HAP-1 (cell line): ENCODE data around the gene PCGF2.
A peak's percentile ranks its signal among the peaks of the same experiment; 100 is the strongest.

Source experiments
- DNase-seq, 2 experiments: peaks; one replicate each; pipeline ENCODE4 v3.0.0-alpha.2; 2016 to 2020; ENCODE audit warnings: low spot score in 2 of 2
- H3K27me3 ChIP-seq: fragments of 250-450 bp; sonication (Bioruptor Pico); 2 replicates; pipeline ENCODE4 v1.5.1; 2020; ENCODE audit warnings: low read depth, mild to moderate bottlenecking, moderate library complexity
- H3K36me3 ChIP-seq: fragments of 250-450 bp; sonication (Bioruptor Pico); replicated peaks from 2 replicates; pipeline ENCODE4 v1.5.1; 2020; ENCODE audit warnings: mild to moderate bottlenecking
- H3K4me1 ChIP-seq: fragments of 250-450 bp; sonication (Bioruptor Pico); 2 replicates; pipeline ENCODE4 v1.5.1; 2020; ENCODE audit warnings: mild to moderate bottlenecking
- H3K4me3 ChIP-seq: fragments of 250-450 bp; sonication (Bioruptor Pico); 2 replicates; pipeline ENCODE4 v1.5.1; 2020; ENCODE audit warnings: mild to moderate bottlenecking, moderate library complexity
- H3K9me3 ChIP-seq: fragments of 250-450 bp; sonication (Bioruptor Pico); 2 replicates; pipeline ENCODE4 v1.5.1; 2020; ENCODE audit warnings: mild to moderate bottlenecking, moderate library complexity
- in situ Hi-C: fragments of 300-500 bp; cut with MboI; formaldehyde crosslinking; loops from 3 replicates; pipeline ENCODE4 v1.14.3; 2020; ENCODE audit warnings: low sequenced_read_pairs, inconsistent platforms, mixed read lengths

PCGF2 gene

DNA sequence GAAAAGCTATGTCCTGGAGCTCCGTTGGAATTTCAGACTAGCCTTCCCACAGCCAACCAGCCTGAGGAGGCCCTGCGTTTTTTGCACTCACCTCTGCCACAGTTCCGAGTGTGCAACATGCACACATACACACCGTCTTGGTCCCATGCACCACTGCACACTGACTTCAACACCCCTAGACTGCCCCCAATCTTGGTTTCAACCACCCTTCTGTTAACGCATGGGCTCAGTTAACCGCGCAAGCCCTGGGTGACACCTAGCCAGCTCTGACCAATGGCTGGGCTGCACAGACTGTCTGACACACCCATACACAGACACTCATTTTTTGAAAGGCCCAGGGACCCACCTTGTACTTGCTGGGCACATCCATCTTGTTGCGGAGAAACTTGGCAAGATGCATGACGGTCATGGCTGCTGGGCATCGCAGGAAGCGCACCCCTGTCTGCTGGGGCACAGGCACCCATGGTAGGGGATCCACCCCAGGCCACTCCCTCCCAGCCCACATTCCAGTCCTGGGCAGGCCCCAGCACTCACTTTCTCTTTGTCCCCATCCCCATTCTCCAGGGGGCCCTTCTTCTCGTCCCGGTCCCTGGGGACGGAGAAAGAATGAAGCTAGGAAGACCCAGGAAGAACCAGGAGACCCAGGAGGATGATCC, 10.0 kb downstream of the PCGF2 start:
- Histone ChIP-seq H3K27me3 (no peaks in the 10 kb centered on the region), H3K4me1 (no peaks in the 10 kb centered on the region), H3K4me3 (no peak overlapping the region), H3K9me3 (no peaks in the 10 kb centered on the region), H3K36me3 (peaks cover 64% of the 10 kb centered on the region)
- DNase-seq = no peak
- in situ Hi-C loops = no loop called here

DNA sequence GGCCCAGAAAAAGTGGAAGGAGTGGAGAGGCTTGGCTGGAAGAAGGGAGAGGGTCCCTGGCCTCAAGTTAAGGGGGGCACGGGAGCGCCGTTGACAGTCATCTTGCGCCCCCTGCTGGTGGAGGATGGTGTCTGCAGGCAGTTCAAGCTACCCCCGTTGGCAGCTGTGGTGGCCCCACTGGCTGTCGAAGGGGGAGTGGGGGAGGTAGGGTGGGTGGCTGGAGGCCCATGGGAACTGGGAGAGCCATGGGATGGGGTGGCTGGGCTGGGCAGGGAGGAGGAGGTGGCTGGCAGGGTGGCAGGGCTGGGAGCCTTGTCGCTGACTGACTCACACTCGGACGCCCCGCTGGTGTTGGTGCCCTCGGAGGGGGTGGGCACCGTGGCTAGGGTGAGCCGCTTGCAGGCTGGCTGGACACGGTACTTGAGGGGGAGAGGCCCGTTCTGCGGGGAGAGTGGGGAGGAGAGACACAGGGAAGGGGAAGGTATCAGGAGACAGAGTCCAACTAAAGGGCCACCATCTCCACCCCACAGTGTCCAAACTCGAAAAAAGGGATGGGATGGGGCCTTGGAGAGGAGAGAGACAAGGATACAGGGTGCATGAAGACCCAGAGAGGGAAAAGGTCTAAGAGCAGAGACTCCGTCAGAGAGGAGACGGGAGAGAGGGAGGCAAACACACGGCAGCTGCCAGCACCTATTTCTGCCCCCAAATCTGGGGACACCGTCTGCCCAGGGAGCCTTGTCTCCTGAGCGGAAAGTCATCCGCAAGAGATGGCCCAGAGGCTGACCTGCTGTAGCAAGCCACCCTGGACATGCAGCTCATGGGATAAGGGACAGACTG, 12.8 kb downstream of the PCGF2 start:
- in situ Hi-C loops = no loop called here
- Histone ChIP-seq H3K9me3 (0 out of 2 replicates have a peak, but pooled peaks cover 2% of the 10 kb centered on the region), H3K36me3 (peaks cover 84% of the 10 kb centered on the region), H3K4me1 (peaks cover 7% of the 10 kb centered on the region), H3K4me3 (no peak overlapping the region), H3K27me3 (no peaks in the 10 kb centered on the region)
- peak in 1 of 2 experiments; percentile 82 for DNase-seq

- Histone ChIP-seq H3K4me1 (peaks cover 7% of the 10 kb centered on the region), H3K36me3 (peaks cover 82% of the 10 kb centered on the region), H3K4me3 (no peak overlapping the region), H3K27me3 (no peaks in the 10 kb centered on the region), H3K9me3 (0 out of 2 replicates have a peak, but pooled peaks cover 2% of the 10 kb centered on the region)
- in situ Hi-C loops = loop anchor here (5.0 kb wide), 1 partner anchor 57 kb away; no protein-coding TSS in a partner anchor
- peak in 1 of 2 experiments; percentile 55 for DNase-seq
Observed at GRCh38 chr17:38733982-38734973, 13.9 kb downstream of the PCGF2 start.

- H3K4me3 ChIP-seq = no peak overlapping the region
- H3K36me3 ChIP-seq = peaks cover 74% of the 10 kb centered on the region
- H3K4me1 ChIP-seq = peaks cover 7% of the 10 kb centered on the region
- no peak for DNase-seq
- H3K27me3 ChIP-seq = no peaks in the 10 kb centered on the region
- H3K9me3 ChIP-seq = 0 out of 2 replicates have a peak, but pooled peaks cover 2% of the 10 kb centered on the region
- in situ Hi-C loops = loop anchor here (5.0 kb wide), 1 partner anchor 56 kb away; no protein-coding TSS in a partner anchor
Observed at GRCh38 chr17:38733282-38733981, 14.7 kb downstream of the PCGF2 start.

DNA sequence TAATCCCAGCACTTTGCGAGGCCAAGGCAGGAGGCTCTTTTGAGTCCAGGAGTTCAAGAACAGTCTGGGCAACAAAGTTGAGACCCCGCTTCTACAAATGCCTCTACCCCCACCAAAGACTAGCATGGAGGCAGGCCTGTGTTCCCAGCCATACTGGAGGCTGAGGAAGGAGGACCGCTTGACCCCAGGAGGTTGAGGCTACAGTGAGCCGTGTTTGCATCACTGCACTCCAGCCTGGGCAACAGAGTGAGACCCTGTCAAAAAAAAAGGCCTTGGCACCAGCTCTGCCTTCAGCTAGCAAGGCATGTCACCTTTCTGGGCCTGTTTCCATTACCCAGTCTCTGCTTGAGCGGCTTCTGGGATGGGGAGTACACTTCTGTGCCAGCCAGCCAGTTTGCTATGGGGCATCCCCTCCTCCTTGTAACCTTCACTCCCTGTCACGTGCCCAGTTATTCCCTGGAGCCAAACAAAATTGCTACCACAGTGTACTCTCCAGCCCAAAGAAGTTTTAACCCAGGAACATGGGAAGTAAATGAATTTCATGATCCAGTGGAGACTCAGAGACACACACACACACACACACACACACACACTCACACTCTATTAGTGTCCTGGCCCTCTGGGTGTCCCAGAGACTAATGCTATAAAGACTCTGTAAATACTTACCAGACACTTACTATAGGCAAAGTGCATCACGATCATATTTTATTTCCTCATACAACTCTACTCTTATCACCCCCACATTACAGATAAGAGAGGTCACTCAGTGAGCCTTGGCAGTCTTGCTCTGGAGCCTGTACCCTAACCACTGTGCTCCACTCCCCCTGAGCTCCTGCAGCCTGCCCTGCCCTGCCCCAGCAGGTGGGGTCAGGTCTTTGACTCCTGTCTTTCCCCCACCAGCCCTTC, 15.5 kb downstream of the PCGF2 start:
- peaks cover 7% of the 10 kb centered on the region for H3K4me1 ChIP-seq
- H3K27me3 ChIP-seq = no peaks in the 10 kb centered on the region
- in situ Hi-C loops = loop anchor here (5.0 kb wide), 1 partner anchor 55 kb away; no protein-coding TSS in a partner anchor
- 0 out of 2 replicates have a peak, but pooled peaks cover 2% of the 10 kb centered on the region for H3K9me3 ChIP-seq
- no peak overlapping the region for H3K4me3 ChIP-seq
- DNase-seq = no peak
- peaks cover 68% of the 10 kb centered on the region for H3K36me3 ChIP-seq

GRCh38 chr17:38731526-38732294, 16.4 kb downstream of the PCGF2 start:
- Histone ChIP-seq H3K27me3 (no peaks in the 10 kb centered on the region), H3K36me3 (peaks cover 59% of the 10 kb centered on the region), H3K9me3 (0 out of 2 replicates have a peak, but pooled peaks cover 2% of the 10 kb centered on the region), H3K4me3 (peak overlapping the region; percentile 71), H3K4me1 (peaks cover 7% of the 10 kb centered on the region)
- in situ Hi-C loops = loop anchor here (5.0 kb wide), 1 partner anchor 54 kb away; no protein-coding TSS in a partner anchor
- DNase-seq = no peak

DNA sequence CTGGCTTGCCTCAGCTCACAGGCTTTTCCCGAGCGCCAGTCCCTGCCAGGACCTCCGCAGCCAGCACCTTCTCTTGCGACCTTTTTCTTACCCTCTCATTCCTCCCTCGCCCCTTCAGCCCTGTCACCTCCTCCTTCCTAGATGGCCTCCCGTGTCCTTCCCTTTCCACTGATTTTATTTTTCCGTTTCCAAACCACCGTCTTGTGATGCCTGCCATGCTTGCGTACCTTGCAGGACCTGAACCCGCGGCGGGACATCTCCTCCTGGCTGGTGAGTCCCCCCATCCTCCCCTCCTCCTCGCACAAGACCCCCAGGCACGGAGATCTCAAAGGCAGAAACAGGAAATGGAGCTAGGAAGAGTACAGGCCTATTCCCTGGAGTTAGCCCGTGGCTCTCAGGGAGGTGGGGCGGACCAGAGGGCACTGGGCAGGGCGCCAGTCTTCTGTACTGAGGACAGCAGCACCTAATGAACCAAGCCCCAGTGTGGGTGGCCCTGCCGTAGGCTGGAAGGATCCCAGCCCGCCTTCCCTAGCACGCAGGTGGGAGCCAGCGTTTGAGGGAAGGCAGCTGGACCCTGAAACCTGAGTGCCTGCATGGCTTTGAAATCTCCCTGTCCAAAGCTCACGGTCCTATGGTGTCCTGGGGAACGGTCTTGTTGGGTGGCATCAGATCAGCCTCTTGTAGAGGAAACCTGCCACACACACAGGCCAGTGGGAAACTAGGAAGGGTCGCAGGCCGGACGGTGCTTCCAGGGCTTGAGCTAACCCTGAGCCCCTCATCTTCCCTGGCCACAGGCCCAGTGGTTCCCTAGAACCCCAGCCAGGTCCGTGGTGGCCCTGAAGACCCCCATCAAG, 17.4 kb downstream of the PCGF2 start:
- peak overlapping the region; percentile 71 for H3K4me3 ChIP-seq
- peaks cover 49% of the 10 kb centered on the region for H3K36me3 ChIP-seq
- peak; percentile 47 to 80 for DNase-seq
- H3K27me3 ChIP-seq = no peaks in the 10 kb centered on the region
- H3K4me1 ChIP-seq = peaks cover 7% of the 10 kb centered on the region
- in situ Hi-C loops = loop anchor here (5.0 kb wide), 1 partner anchor 53 kb away; no protein-coding TSS in a partner anchor
- H3K9me3 ChIP-seq = 0 out of 2 replicates have a peak, but pooled peaks cover 2% of the 10 kb centered on the region

GRCh38 chr17:38729886-38730525, 18.1 kb downstream of the PCGF2 start, which contains the start of gene CISD3:
Gene CISD3, plus strand, starts transcription at chr17:38730341. Its CDS starts 18 bp downstream, at chr17:38730359.
- 0 out of 2 replicates have a peak, but pooled peaks cover 2% of the 10 kb centered on the region for H3K9me3 ChIP-seq
- peak; percentile 86 to 89 for DNase-seq
- in situ Hi-C loops = loop anchor here (5.0 kb wide), 1 partner anchor 53 kb away; no protein-coding TSS in a partner anchor
- peaks cover 7% of the 10 kb centered on the region for H3K4me1 ChIP-seq
- H3K4me3 ChIP-seq = peak within 1 kb of the TSS; percentile 71
- no peaks in the 10 kb centered on the region for H3K27me3 ChIP-seq
- peaks cover 47% of the 10 kb centered on the region for H3K36me3 ChIP-seq

GRCh38 chr17:38729368-38729885, 18.7 kb downstream of the PCGF2 start:
- H3K4me3 ChIP-seq = peak overlapping the region; percentile 34
- no peak for DNase-seq
- peaks cover 7% of the 10 kb centered on the region for H3K4me1 ChIP-seq
- H3K27me3 ChIP-seq = no peaks in the 10 kb centered on the region
- 0 out of 2 replicates have a peak, but pooled peaks cover 2% of the 10 kb centered on the region for H3K9me3 ChIP-seq
- in situ Hi-C loops = no loop called here
- H3K36me3 ChIP-seq = peaks cover 44% of the 10 kb centered on the region

- no peaks in the 10 kb centered on the region for H3K27me3 ChIP-seq
- in situ Hi-C loops = no loop called here
- no peak overlapping the region for H3K4me3 ChIP-seq
- H3K36me3 ChIP-seq = peaks cover 34% of the 10 kb centered on the region
- 0 out of 2 replicates have a peak, but pooled peaks cover 2% of the 10 kb centered on the region for H3K9me3 ChIP-seq
- DNase-seq = no peak
- H3K4me1 ChIP-seq = peaks cover 7% of the 10 kb centered on the region
Observed at GRCh38 chr17:38728290-38728831, 19.8 kb downstream of the PCGF2 start.
